ENCODE data around the gene ZNF106.

ZNF106 gene

GRCh38 chr15:42498212-42499068 is 7.5 kb upstream of the ZNF106 start:
- no peak overlapping the region; the same call in 1 of the 2 replicates for H3K4me3 ChIP-seq (ENCODE audit: low read depth, low read length)
- DNase-seq (ENCODE audit: low read depth): no peak

GRCh38 chr15:42495361-42496212 is 4.6 kb upstream of the ZNF106 start, which contains the start of gene SNAP23:
Gene SNAP23 (plus strand): TSS chr15:42495634. CDS start chr15:42511847, 16,213 bp downstream.
- DNase-seq (ENCODE audit: low read depth): peak; percentile 60
- TF ChIP-seq CTCF (IDR thresholded peaks at IDR 0.05; ENCODE audit: low read depth, low read length, missing control alignments): no peak
- peak within 1 kb of the TSS; percentile 89 for H3K4me3 ChIP-seq (ENCODE audit: low read depth, low read length)

More at GRCh38 chr15:42498212-42499068, 7.5 kb upstream of the ZNF106 start:
- TF ChIP-seq CTCF (IDR thresholded peaks at IDR 0.05; ENCODE audit: low read depth, low read length, missing control alignments): no peak

GRCh38 chr15:42494998-42495360 is 4.0 kb upstream of the ZNF106 start:
- DNase-seq (ENCODE audit: low read depth): no peak
- peak overlapping the region; percentile 89 for H3K4me3 ChIP-seq (ENCODE audit: low read depth, low read length)
- no peak for TF ChIP-seq CTCF (IDR thresholded peaks at IDR 0.05; ENCODE audit: low read depth, low read length, missing control alignments)

- TF ChIP-seq CTCF (IDR thresholded peaks at IDR 0.05; ENCODE audit: low read depth, low read length, missing control alignments): no peak
- no peak for DNase-seq (ENCODE audit: low read depth)
- no peak overlapping the region for H3K4me3 ChIP-seq (ENCODE audit: low read depth, low read length)
Observed at GRCh38 chr15:42493679-42494078, 2.7 kb upstream of the ZNF106 start.

- DNase-seq (ENCODE audit: low read depth): no peak
- no peak for TF ChIP-seq CTCF (IDR thresholded peaks at IDR 0.05; ENCODE audit: low read depth, low read length, missing control alignments)
- peak overlapping the region; percentile 66 for H3K4me3 ChIP-seq (ENCODE audit: low read depth, low read length)
Observed at GRCh38 chr15:42491539-42492225, 741 bp upstream of the ZNF106 start.

GRCh38 chr15:42490291-42490670 is 660 bp downstream of the ZNF106 start:
- peak overlapping the region; percentile 66 for H3K4me3 ChIP-seq (ENCODE audit: low read depth, low read length)
- no peak for TF ChIP-seq CTCF (IDR thresholded peaks at IDR 0.05; ENCODE audit: low read depth, low read length, missing control alignments)
- no peak for DNase-seq (ENCODE audit: low read depth)

Measured in GM12864 (cell line).